ENCODE results near the gene KCNK15.

Gene KCNK15

GRCh38 chr20:44723391-44723790 lies 22.3 kb upstream of the KCNK15 start:
- H3K36me3 ChIP-seq (ENCODE audit: control insufficient read depth in 5 of 5, insufficient read depth in 5 of 5, low read length in 5 of 5) = peaks cover 0 to 10% (median 7%) of the 10 kb centered on the region in 5 donors
- H3K27me3 ChIP-seq (ENCODE audit: control insufficient read depth in 5 of 5, insufficient read depth in 4 of 5, low read length in 5 of 5) = peaks cover 0 to 3% (median 0%) of the 10 kb centered on the region in 5 donors
- H3K4me1 ChIP-seq (ENCODE audit: control insufficient read depth in 5 of 5, insufficient read depth in 5 of 5, low read length in 5 of 5) = peaks cover 0 to 32% (median 24%) of the 10 kb centered on the region in 5 donors
- H3K9ac ChIP-seq (ENCODE audit: low read length in 5 of 5) = peak overlapping the region in 1 of 5 donors; percentile 48
- no peaks in the 10 kb centered on the region for H3K9me3 ChIP-seq (ENCODE audit: control insufficient read depth in 5 of 5, low read length in 5 of 5)
- H3K4me3 ChIP-seq (ENCODE audit: low read depth in 1 of 5, low read length in 5 of 5) = no peak overlapping the region
- no peak overlapping the region for H3K27ac ChIP-seq (ENCODE audit: low read depth, low read length)

GRCh38 chr20:44723798-44724362 lies 21.8 kb upstream of the KCNK15 start:
- H3K4me1 ChIP-seq (ENCODE audit: control insufficient read depth in 5 of 5, insufficient read depth in 5 of 5, low read length in 5 of 5) = peaks cover 0 to 32% (median 26%) of the 10 kb centered on the region in 5 donors
- no peaks in the 10 kb centered on the region for H3K9me3 ChIP-seq (ENCODE audit: control insufficient read depth in 5 of 5, low read length in 5 of 5)
- H3K27me3 ChIP-seq (ENCODE audit: control insufficient read depth in 5 of 5, insufficient read depth in 4 of 5, low read length in 5 of 5) = peaks cover 0 to 3% (median 0%) of the 10 kb centered on the region in 5 donors
- H3K4me3 ChIP-seq (ENCODE audit: low read depth in 1 of 5, low read length in 5 of 5) = no peak overlapping the region
- peak overlapping the region in 1 of 5 donors; percentile 48 for H3K9ac ChIP-seq (ENCODE audit: low read length in 5 of 5)
- H3K27ac ChIP-seq (ENCODE audit: low read depth, low read length) = no peak overlapping the region
- H3K36me3 ChIP-seq (ENCODE audit: control insufficient read depth in 5 of 5, insufficient read depth in 5 of 5, low read length in 5 of 5) = peaks cover 0 to 10% (median 7%) of the 10 kb centered on the region in 5 donors

- peaks cover 0 to 33% (median 28%) of the 10 kb centered on the region in 5 donors for H3K4me1 ChIP-seq (ENCODE audit: control insufficient read depth in 5 of 5, insufficient read depth in 5 of 5, low read length in 5 of 5)
- no peak overlapping the region for H3K9ac ChIP-seq (ENCODE audit: low read length in 5 of 5)
- no peaks in the 10 kb centered on the region for H3K9me3 ChIP-seq (ENCODE audit: control insufficient read depth in 5 of 5, low read length in 5 of 5)
- H3K36me3 ChIP-seq (ENCODE audit: control insufficient read depth in 5 of 5, insufficient read depth in 5 of 5, low read length in 5 of 5) = peaks cover 0 to 10% (median 7%) of the 10 kb centered on the region in 5 donors
- no peak overlapping the region for H3K27ac ChIP-seq (ENCODE audit: low read depth, low read length)
- no peak overlapping the region for H3K4me3 ChIP-seq (ENCODE audit: low read depth in 1 of 5, low read length in 5 of 5)
- peaks cover 0 to 3% (median 0%) of the 10 kb centered on the region in 5 donors for H3K27me3 ChIP-seq (ENCODE audit: control insufficient read depth in 5 of 5, insufficient read depth in 4 of 5, low read length in 5 of 5)
Measured at GRCh38 chr20:44724423-44725091, 21.1 kb upstream of the KCNK15 start.

- H3K9ac ChIP-seq (ENCODE audit: low read length in 5 of 5) = no peak overlapping the region
- peaks cover 0 to 3% (median 0%) of the 10 kb centered on the region in 5 donors for H3K27me3 ChIP-seq (ENCODE audit: control insufficient read depth in 5 of 5, insufficient read depth in 4 of 5, low read length in 5 of 5)
- H3K4me1 ChIP-seq (ENCODE audit: control insufficient read depth in 5 of 5, insufficient read depth in 5 of 5, low read length in 5 of 5) = peaks cover 0 to 31% (median 26%) of the 10 kb centered on the region in 5 donors
- no peak overlapping the region for H3K4me3 ChIP-seq (ENCODE audit: low read depth in 1 of 5, low read length in 5 of 5)
- no peaks in the 10 kb centered on the region for H3K9me3 ChIP-seq (ENCODE audit: control insufficient read depth in 5 of 5, low read length in 5 of 5)
- peaks cover 0 to 10% (median 7%) of the 10 kb centered on the region in 5 donors for H3K36me3 ChIP-seq (ENCODE audit: control insufficient read depth in 5 of 5, insufficient read depth in 5 of 5, low read length in 5 of 5)
- no peak overlapping the region for H3K27ac ChIP-seq (ENCODE audit: low read depth, low read length)
Measured at GRCh38 chr20:44725837-44726236, 19.8 kb upstream of the KCNK15 start.

- no peaks in the 10 kb centered on the region for H3K9me3 ChIP-seq (ENCODE audit: control insufficient read depth in 5 of 5, low read length in 5 of 5)
- peaks cover 0 to 10% (median 7%) of the 10 kb centered on the region in 5 donors for H3K36me3 ChIP-seq (ENCODE audit: control insufficient read depth in 5 of 5, insufficient read depth in 5 of 5, low read length in 5 of 5)
- H3K9ac ChIP-seq (ENCODE audit: low read length in 5 of 5) = no peak overlapping the region
- no peak overlapping the region for H3K4me3 ChIP-seq (ENCODE audit: low read depth in 1 of 5, low read length in 5 of 5)
- peaks cover 0 to 30% (median 23%) of the 10 kb centered on the region in 5 donors for H3K4me1 ChIP-seq (ENCODE audit: control insufficient read depth in 5 of 5, insufficient read depth in 5 of 5, low read length in 5 of 5)
- H3K27me3 ChIP-seq (ENCODE audit: control insufficient read depth in 5 of 5, insufficient read depth in 4 of 5, low read length in 5 of 5) = peaks cover 0 to 3% (median 0%) of the 10 kb centered on the region in 5 donors
- H3K27ac ChIP-seq (ENCODE audit: low read depth, low read length) = no peak overlapping the region
Measured at GRCh38 chr20:44727039-44727438, 18.6 kb upstream of the KCNK15 start.

- no peak overlapping the region for H3K27ac ChIP-seq (ENCODE audit: low read depth, low read length)
- peaks cover 0 to 3% (median 0%) of the 10 kb centered on the region in 5 donors for H3K27me3 ChIP-seq (ENCODE audit: control insufficient read depth in 5 of 5, insufficient read depth in 4 of 5, low read length in 5 of 5)
- no peaks in the 10 kb centered on the region for H3K9me3 ChIP-seq (ENCODE audit: control insufficient read depth in 5 of 5, low read length in 5 of 5)
- no peak overlapping the region for H3K9ac ChIP-seq (ENCODE audit: low read length in 5 of 5)
- H3K36me3 ChIP-seq (ENCODE audit: control insufficient read depth in 5 of 5, insufficient read depth in 5 of 5, low read length in 5 of 5) = peaks cover 0 to 10% (median 7%) of the 10 kb centered on the region in 5 donors
- peaks cover 0 to 30% (median 23%) of the 10 kb centered on the region in 5 donors for H3K4me1 ChIP-seq (ENCODE audit: control insufficient read depth in 5 of 5, insufficient read depth in 5 of 5, low read length in 5 of 5)
- H3K4me3 ChIP-seq (ENCODE audit: low read depth in 1 of 5, low read length in 5 of 5) = no peak overlapping the region
Measured at GRCh38 chr20:44727651-44728050, 18.0 kb upstream of the KCNK15 start.

- Histone ChIP-seq H3K27me3 (ENCODE audit: control insufficient read depth in 5 of 5, insufficient read depth in 4 of 5, low read length in 5 of 5) (peaks cover 0 to 3% (median 0%) of the 10 kb centered on the region in 5 donors), H3K9me3 (ENCODE audit: control insufficient read depth in 5 of 5, low read length in 5 of 5) (no peaks in the 10 kb centered on the region), H3K27ac (ENCODE audit: low read depth, low read length) (peak overlapping the region; percentile 24), H3K4me3 (ENCODE audit: low read depth in 1 of 5, low read length in 5 of 5) (no peak overlapping the region), H3K9ac (ENCODE audit: low read length in 5 of 5) (no peak overlapping the region), H3K36me3 (ENCODE audit: control insufficient read depth in 5 of 5, insufficient read depth in 5 of 5, low read length in 5 of 5) (peaks cover 0 to 8% (median 4%) of the 10 kb centered on the region in 5 donors), H3K4me1 (ENCODE audit: control insufficient read depth in 5 of 5, insufficient read depth in 5 of 5, low read length in 5 of 5) (peaks cover 0 to 34% (median 26%) of the 10 kb centered on the region in 5 donors)
Measured at GRCh38 chr20:44728801-44729443, 16.7 kb upstream of the KCNK15 start.

GRCh38 chr20:44730441-44730840 lies 15.2 kb upstream of the KCNK15 start:
- H3K4me1 ChIP-seq (ENCODE audit: control insufficient read depth in 5 of 5, insufficient read depth in 5 of 5, low read length in 5 of 5) = peaks cover 0 to 43% (median 26%) of the 10 kb centered on the region in 5 donors
- no peak overlapping the region for H3K4me3 ChIP-seq (ENCODE audit: low read depth in 1 of 5, low read length in 5 of 5)
- no peak overlapping the region for H3K9ac ChIP-seq (ENCODE audit: low read length in 5 of 5)
- no peak overlapping the region for H3K27ac ChIP-seq (ENCODE audit: low read depth, low read length)
- H3K36me3 ChIP-seq (ENCODE audit: control insufficient read depth in 5 of 5, insufficient read depth in 5 of 5, low read length in 5 of 5) = peaks cover 0 to 8% (median 4%) of the 10 kb centered on the region in 5 donors
- H3K27me3 ChIP-seq (ENCODE audit: control insufficient read depth in 5 of 5, insufficient read depth in 4 of 5, low read length in 5 of 5) = no peaks in the 10 kb centered on the region
- H3K9me3 ChIP-seq (ENCODE audit: control insufficient read depth in 5 of 5, low read length in 5 of 5) = no peaks in the 10 kb centered on the region

- peaks cover 0 to 5% (median 2%) of the 10 kb centered on the region in 5 donors for H3K36me3 ChIP-seq (ENCODE audit: control insufficient read depth in 5 of 5, insufficient read depth in 5 of 5, low read length in 5 of 5)
- no peak overlapping the region for H3K4me3 ChIP-seq (ENCODE audit: low read depth in 1 of 5, low read length in 5 of 5)
- no peaks in the 10 kb centered on the region for H3K9me3 ChIP-seq (ENCODE audit: control insufficient read depth in 5 of 5, low read length in 5 of 5)
- H3K9ac ChIP-seq (ENCODE audit: low read length in 5 of 5) = no peak overlapping the region
- no peak overlapping the region for H3K27ac ChIP-seq (ENCODE audit: low read depth, low read length)
- H3K27me3 ChIP-seq (ENCODE audit: control insufficient read depth in 5 of 5, insufficient read depth in 4 of 5, low read length in 5 of 5) = no peaks in the 10 kb centered on the region
- H3K4me1 ChIP-seq (ENCODE audit: control insufficient read depth in 5 of 5, insufficient read depth in 5 of 5, low read length in 5 of 5) = peaks cover 0 to 51% (median 33%) of the 10 kb centered on the region in 5 donors
Measured at GRCh38 chr20:44731657-44732056, 14.0 kb upstream of the KCNK15 start.

GRCh38 chr20:44732327-44732726 lies 13.3 kb upstream of the KCNK15 start:
- Histone ChIP-seq H3K4me1 (ENCODE audit: control insufficient read depth in 5 of 5, insufficient read depth in 5 of 5, low read length in 5 of 5) (peaks cover 0 to 51% (median 33%) of the 10 kb centered on the region in 5 donors), H3K9me3 (ENCODE audit: control insufficient read depth in 5 of 5, low read length in 5 of 5) (no peaks in the 10 kb centered on the region), H3K27me3 (ENCODE audit: control insufficient read depth in 5 of 5, insufficient read depth in 4 of 5, low read length in 5 of 5) (no peaks in the 10 kb centered on the region), H3K27ac (ENCODE audit: low read depth, low read length) (no peak overlapping the region), H3K36me3 (ENCODE audit: control insufficient read depth in 5 of 5, insufficient read depth in 5 of 5, low read length in 5 of 5) (peaks cover 0 to 2% (median 0%) of the 10 kb centered on the region in 5 donors), H3K9ac (ENCODE audit: low read length in 5 of 5) (no peak overlapping the region), H3K4me3 (ENCODE audit: low read depth in 1 of 5, low read length in 5 of 5) (no peak overlapping the region)
